CD4-positive, alpha-beta T cell treated with Interleukin-6 for 4 hours (primary cell): Measurements from ENCODE around the gene NRG2.

Experiments used
- DNase-seq: peaks from one replicate; pipeline ENCODE4 v3.0.0-alpha.2; 2020; ENCODE audit warnings: mixed read lengths

Gene NRG2

GRCh38 chr5:140039561-140039960 is 3.5 kb downstream of the NRG2 start:
- no peak for DNase-seq

DNA sequence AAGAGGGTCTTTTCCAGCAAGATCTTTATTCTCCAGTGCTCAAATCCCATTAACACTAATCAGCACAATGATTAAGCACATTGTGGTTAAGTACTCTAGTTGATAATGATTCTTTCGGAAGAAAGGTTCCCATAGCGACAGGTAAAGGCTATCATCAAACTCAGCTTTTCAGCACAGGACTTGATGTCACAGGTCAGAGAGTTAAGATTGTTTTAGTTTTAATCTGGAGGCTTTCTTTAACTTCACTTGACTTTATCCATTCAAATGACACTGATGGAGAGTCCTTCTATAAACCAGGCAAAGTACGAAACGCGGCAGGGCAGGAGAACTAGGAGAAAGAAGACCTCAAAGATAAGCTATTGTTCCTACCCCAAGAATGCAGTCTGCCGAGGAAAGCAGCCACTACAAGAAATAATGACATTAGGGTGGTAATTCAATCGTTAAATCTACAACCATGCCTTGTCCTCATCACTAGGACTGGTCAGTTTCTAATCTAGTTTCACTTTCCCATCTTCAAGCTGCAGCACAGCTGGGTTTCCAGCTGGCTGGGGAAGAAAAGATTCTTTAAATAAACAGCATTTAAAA is 4.6 kb downstream of the NRG2 start:
- no peak for DNase-seq

DNA sequence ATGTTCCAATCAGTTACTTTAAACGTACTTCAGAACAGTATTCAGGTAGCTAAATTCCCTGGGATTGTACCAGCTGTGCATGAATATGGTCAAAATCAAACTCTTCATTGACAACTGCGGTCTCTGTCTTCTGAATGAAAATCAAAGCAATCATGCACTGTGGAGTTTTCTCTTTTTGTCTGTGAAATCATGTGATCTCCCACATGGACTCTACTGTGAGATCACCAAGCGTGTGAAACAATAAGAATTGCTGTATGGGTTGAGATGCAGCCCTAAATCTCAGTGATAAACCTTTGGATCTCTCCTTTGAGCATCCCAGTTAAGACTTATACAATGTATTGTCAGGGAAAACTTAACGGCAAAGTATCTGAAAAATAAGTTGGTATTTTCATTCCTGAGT is 6.1 kb downstream of the NRG2 start:
- DNase-seq, result no peak

DNA sequence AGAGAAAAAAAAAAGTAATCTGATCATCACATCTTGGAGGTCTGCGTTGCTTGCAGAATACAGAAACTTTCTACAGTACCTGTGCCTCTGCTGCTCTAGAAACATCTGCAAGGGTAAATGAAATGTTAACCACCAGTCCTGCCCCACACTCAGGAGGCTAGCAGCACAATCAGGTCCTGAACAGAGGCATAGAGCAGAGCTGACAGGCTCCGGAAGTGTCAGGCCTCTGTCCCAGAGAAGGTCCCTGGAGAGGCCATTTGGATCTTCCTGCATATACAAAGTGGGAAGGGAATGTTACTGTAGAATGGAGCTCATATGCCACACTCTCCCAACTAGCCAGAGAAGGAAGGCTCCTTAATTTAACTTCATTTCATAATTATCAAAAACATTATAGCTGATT is 7.2 kb downstream of the NRG2 start:
- no peak for DNase-seq

DNA sequence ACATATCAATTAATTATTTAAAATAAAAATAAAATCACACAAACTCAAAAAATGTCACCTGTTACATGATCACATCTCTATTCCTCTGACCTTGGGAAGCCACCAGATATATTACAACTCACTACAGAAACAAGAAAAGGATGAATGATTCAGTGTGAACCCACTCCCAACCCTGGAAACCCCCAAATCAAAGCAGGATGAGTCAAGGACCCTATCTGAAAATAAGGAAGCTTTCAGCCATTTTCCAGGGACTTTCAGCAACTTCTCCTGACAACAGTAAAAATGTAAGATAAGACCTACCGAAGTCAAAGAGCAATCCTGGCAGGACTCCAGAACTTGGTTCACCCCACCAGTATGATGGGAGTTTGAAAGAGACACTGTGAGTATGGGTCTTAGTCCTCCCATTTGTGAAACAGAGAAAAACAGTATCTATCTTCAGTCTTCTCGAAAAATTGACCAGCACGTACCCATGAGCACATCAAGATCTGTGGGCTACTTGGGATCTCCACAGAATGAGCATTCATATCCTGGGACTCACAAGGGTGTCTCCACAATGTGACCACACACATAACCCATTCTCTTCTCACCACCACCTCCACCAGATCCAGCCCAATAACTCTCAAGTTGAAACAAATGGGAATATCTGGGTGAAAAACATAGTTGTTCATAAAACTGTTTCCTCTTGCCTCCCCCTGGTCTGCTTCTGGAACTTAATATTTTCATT is 9.9 kb downstream of the NRG2 start:
- DNase-seq, result no peak

DNA sequence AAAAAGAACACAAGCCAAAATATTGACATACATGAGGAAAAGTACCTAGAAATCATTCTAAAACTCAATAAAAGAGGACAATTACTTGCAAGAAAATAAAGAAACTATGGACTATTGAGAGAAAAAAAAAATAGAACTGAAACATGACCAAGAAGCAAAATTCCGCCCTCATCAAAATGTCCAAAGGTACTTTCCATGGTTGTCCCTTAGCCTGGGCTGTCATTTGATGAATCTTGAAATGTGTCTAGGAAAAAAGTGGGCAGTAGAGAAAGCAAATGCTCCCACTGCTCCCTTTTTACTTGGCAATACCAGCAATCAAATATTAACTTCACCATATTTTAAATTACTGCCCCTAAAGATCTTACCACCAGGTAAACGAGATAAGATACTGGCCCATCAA is 10.8 kb downstream of the NRG2 start:
- DNase-seq, result no peak

DNA sequence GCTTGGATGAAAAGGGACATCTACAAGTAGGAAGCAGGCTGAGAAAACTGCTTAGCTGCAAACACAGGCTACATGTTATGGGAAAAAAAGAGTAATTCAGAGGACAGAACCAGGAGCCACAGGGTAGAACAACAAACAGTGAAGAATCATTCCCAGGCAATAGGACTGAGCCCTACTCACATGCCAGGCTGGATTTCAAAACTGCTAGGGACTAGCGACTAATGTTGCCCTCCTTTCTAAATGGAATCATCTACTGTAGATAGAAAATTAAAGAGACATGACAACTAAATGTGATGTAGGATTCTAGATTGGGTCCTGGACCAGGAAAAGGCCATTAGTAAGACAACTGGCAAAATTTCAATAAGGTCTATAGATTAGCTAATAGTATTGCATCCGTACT is 15.3 kb downstream of the NRG2 start:
- DNase-seq, result no peak

DNA sequence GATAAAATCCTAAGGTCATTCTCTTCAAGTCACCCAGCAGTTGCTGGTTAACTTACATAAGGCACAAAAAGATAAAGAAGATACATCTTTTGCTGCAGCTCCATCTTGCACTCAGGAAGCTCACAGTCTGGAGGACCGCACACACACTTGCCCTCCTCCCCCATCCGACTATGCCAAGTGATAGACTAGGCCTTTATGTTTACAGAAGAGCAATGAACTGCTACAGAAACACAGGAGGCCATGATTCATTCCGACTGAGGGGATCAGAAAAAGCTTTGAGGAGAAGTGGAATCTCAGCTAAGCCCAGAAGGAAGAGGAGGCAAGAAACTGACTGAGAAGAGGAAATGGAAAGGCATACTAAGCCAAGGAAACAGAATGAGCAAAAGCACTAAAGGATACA is 17.4 kb downstream of the NRG2 start:
- DNase-seq, result no peak

GRCh38 chr5:140024928-140025327 is 18.2 kb downstream of the NRG2 start:
- DNase-seq, result no peak

DNA sequence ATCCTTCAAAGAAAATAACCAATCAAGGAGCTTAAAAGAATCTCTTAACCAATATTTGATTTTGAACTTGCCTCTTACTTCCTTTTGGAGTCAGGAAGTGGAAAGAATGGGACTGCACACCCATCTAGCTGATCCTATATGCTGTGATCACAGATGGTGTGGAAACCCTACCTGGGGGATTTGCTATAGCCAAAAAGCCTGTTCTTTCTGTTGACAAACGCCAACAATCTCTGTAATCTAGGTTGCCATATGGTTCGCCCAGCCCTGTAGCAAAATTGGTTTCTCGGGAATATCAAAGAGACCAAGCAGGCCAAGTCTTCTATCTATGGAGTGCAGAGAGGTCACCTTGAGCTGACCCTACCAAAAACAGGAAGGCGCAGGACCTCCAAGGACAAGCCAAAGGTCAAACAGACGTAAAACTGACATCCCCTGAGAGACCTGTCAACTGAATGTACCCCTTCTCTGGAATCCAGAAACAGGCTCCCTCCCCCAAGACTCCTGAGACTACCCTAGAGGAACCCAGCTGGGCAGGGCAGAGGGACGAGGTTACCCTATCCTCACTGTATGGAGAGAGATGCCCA is 19.4 kb downstream of the NRG2 start:
- DNase-seq, result no peak

DNA sequence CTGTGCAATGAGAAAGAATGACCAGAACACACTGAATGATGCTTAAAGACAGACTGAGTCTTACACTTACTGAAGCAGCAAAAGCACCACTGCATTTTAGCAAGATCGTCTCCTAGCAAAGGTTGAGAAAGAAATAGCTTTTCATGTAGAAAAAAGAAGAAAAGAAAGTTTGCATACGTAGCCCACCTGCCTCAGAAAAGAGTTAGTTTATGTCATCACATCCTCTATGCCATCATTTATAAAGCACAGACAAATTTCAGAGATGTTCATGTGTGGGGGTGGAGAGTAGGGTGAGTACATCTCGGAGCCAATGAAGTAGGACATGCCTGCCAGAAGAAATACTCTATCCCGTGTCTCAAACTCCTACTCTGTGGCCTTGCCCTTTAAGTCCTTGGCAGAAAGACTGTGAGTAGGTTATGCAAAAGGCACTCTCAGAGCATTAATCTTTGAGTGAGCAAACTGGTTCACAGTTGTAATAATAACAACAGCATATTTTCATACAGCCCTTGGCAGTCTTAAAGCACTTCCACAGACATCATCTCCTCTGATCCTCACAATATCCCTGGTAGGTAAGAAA is 22.4 kb downstream of the NRG2 start:
- no peak for DNase-seq

DNA sequence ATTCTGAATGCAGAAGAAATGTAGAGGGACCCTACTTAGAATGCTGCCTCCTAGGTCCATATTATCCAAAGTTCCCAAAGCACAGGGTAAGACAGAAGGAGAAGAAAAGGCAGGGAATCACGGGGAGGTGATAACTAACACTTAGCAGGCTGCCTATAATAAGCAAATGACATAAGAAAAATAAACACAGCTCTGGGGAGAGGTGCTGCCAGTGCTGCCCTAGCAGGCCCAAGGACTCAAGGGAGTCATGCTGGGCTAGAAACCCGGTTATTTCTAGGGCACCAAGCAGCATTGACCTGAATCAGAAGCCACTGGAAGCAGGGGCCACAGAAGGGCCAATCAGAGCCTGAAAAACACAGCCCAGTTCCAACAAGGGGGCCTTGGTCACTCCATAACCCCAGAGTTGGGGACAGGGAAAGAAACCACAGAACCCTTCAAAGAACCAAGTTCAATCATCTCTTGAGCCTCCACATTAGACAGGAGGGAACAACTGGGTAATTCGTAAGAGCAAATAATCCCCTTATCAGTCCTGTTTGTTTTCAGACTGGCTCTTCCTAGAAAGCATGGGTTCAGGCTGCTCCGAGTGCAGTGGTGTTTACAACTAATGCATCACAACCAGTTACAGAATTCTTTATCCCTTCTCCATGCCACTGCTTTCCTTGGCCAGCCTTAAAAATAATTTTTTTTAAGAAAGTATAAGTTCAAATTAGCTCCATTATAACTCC is 24.0 kb downstream of the NRG2 start:
- no peak for DNase-seq

GRCh38 chr5:140018517-140018916 is 24.6 kb downstream of the NRG2 start:
- no peak for DNase-seq

DNA sequence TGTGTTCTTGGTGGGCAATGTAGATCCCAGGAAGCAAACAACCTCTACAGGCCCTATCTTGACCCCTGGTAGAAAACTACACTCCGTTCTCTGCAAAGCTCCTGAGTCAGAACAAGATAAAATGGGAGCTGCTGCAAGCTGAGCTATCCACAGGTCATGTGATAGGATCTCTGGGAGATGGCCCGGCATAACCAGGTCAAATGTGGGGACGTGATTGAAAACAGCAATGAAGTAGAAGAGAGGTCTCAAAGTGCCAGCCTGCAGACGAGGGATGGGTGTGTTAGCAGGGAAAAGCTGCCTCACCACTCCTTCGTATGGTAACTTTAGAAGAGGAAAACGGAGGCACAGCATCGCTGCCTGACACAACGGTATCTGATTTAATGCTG is 25.0 kb downstream of the NRG2 start:
- no peak for DNase-seq

DNA sequence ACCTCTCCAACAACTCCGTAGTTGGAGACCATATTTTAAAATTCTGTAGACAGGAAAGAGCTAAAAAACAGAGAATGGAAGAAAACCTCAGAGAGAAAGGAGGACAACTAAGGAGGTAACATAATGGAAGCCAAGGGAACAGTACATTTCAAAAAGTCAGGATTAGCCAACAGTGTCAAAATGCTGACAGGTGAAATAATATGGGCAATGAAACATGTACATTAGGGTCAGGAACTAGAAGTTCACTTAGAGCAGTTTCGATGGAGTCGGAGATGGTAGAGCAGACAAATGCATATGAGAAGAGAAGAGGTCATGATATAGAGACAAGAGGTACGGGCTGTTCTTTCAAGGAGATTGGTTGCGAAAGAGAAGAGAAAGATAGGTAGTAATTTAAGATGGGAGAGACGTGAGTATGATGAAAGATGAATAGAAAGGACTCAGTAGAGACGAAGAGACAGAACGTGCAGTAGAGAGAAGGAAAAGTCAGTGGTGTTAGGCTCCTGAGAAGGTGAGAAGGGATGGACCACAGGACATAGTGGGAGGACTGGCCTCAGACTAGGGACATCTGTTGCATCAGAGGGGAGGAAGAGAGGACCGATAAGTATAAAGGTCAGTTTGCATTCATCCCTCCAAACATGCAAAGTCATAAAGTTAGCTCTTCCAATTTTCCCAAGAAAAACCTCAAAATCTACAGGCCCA is 25.6 kb downstream of the NRG2 start:
- DNase-seq, result no peak

DNA sequence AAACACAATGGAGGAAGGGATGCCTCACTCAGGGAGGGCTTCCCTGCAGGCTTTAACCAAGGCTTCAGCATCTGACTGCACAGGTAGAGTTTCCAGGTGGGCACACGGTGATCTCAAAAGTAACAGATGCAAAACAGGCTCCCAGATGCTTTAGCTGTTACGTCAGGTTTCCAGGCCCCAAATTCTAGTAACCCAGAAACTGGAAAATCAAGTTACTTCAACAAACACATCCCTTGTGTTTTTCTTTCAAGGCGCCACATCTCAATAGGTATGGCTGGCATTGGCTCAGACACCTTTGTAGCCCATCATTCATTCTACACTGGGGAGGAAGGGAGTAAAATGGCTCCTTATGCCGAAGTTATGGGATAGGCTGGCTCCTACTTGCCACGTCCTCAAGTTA is 27.4 kb downstream of the NRG2 start:
- DNase-seq, result no peak

GRCh38 chr5:140014751-140015150 is 28.3 kb downstream of the NRG2 start:
- DNase-seq, result no peak

- no peak for DNase-seq
These were observed 29.6 kb downstream of the NRG2 start for GRCh38 chr5:140013536-140013935.

GRCh38 chr5:140012443-140012842 is 30.7 kb downstream of the NRG2 start:
- DNase-seq, result no peak

DNA sequence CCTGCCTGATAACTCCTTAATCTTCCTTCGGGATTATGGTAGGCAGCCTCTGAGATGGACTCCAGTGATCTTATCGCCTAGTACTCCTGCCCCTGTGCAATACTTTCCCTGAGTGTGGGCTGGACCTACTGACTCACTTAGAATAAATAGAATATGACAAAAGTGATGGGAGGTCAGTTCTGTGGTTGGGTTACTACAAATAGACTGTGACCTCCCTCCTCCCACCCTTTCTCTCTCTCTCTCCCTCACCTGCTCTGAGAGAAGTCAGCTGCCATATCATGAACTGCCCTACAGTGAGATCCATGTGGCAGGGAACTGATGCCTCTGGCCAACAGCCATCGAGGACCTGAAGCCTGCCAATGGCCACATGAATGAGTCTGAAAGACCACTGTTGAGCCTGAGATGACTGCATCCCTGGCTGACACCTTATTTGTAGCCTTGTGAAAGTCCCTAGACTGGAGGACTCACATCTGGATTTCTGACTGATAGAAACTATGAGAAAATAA is 31.7 kb downstream of the NRG2 start:
- DNase-seq, result no peak

DNA sequence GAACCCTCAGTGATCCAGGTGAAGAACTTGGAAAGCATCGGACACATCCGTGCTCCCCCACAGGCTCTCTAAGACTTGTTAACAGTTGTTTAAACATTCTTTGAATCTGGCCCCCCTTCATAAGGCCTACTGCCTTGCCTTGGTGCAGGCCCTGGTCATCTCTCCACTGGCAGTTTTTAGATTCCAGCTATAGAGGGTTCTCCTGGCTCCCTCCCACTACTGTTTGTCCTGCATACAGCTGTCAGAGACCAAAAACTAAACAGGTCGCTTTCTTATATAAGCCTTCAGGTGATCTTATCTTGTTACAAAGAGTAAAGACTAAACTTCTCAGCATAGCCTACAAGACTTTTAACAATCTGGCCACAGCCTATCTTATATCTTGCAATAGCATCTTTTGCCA is 32.3 kb downstream of the NRG2 start:
- no peak for DNase-seq

DNA sequence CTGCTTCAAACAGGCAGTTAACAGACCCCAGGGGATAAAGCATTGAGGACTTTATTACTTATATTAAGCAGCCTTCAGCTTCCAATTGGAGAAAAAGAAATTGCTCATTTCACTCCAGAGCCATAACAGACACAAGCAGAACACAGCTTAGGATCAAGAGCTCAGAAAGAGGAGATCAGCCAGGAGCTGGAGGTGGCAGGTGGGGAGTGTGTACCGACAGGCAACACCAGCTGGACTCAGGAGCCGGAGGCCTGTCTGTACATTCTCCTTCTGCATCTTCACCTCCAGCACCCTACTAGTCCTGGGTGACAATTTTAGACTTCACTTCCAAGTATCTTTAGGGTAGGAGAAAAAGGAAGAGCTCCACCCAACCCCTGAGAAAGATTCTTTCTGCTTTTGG is 35.8 kb downstream of the NRG2 start:
- DNase-seq, result no peak

DNA sequence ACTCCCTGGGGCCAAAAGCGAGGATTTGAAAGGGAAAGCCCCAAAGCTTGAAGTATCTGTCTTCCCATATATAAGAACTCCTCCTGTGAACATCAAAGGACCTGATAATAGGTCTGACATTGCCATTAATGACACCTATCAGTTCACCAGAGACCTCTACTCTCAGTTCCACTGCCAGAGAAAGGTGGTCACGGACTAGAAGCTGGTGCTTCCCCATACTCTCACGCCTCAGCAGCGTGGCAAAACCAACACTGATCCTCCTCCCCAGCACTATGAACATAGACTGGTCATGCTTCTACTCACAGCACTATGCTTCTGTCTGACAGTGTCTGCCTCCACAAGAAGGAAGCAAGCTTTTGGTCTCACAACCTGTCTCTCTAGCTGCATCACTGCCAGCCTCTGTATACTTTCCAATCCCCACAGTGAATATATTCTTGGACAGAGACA is 37.9 kb downstream of the NRG2 start:
- no peak for DNase-seq
